IPS-18a (cell line): ENCODE data around the gene HEMGN.
A peak's percentile ranks its signal among the peaks of the same experiment; 100 is the strongest.

ENCODE experiments used
- H3K27ac ChIP-seq: one replicate; pipeline ENCODE4 v1.5.1; 2013; ENCODE audit warnings: low read length
- H3K27me3 ChIP-seq: one replicate; pipeline ENCODE4 v1.6.1; 2013; ENCODE audit warnings: mild to moderate bottlenecking, low read length; ENCODE audit not compliant: control insufficient read depth, insufficient read depth
- H3K36me3 ChIP-seq: one replicate; pipeline ENCODE4 v1.6.1; 2013; ENCODE audit warnings: low read depth, low read length; ENCODE audit not compliant: control insufficient read depth
- H3K4me1 ChIP-seq: one replicate; pipeline ENCODE4 v1.6.1; 2013; ENCODE audit warnings: low read depth, low read length; ENCODE audit not compliant: control insufficient read depth
- H3K4me3 ChIP-seq: one replicate; pipeline ENCODE4 v1.5.1; 2013; ENCODE audit warnings: low read length
- H3K9ac ChIP-seq: one replicate; pipeline ENCODE4 v1.6.1; 2013; ENCODE audit warnings: mild to moderate bottlenecking, low read length, moderate library complexity
- H3K9me3 ChIP-seq: one replicate; pipeline ENCODE4 v1.6.1; 2013; ENCODE audit warnings: low read depth, low read length; ENCODE audit not compliant: control insufficient read depth

HEMGN gene

DNA sequence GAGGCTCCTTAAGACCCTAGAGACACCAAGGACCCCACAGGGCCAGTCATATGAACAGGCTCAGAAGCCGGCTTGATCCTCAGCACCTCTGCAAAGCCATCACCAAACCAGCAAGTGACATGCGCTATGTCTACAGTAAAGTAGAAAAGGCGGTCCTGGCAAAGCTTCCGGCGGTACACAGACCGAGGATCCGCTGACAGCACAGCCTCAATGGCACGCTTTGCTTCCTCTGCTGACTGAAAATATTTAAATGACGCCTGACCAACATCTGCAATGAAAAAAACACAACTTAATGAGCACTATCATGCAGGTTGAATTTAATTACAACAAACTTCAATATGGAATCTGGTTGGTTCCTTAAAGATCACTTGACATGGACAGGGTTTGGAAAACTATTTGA lies 33.2 kb downstream of the HEMGN start:
- Histone ChIP-seq H3K4me3 (no peak overlapping the region), H3K9me3 (no peaks in the 10 kb centered on the region), H3K9ac (no peak overlapping the region), H3K27ac (no peak overlapping the region), H3K36me3 (no peaks in the 10 kb centered on the region), H3K4me1 (no peaks in the 10 kb centered on the region), H3K27me3 (no peaks in the 10 kb centered on the region)

DNA sequence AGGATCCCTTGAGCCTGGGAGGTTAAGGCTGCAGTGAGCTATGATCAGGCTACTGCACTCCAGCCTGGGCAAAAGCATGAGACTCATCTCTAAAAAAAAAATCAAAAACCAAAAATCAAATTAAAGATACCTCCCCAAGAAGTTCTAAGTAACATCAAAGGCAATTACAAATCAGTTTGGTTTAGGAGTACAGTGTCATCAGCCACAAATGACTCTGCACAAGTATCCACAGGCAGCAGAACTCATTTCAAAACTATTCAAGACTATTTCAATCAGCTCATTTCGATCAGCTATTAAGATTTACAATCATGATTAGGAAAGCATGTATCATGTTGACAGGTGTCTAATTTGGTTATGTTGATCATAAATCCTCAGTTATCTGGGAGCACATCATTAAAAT lies 34.8 kb downstream of the HEMGN start:
- no peak overlapping the region for H3K9ac ChIP-seq
- H3K4me3 ChIP-seq = no peak overlapping the region
- no peak overlapping the region for H3K27ac ChIP-seq
- no peaks in the 10 kb centered on the region for H3K27me3 ChIP-seq
- H3K4me1 ChIP-seq = no peaks in the 10 kb centered on the region
- H3K36me3 ChIP-seq = no peaks in the 10 kb centered on the region
- H3K9me3 ChIP-seq = no peaks in the 10 kb centered on the region

DNA sequence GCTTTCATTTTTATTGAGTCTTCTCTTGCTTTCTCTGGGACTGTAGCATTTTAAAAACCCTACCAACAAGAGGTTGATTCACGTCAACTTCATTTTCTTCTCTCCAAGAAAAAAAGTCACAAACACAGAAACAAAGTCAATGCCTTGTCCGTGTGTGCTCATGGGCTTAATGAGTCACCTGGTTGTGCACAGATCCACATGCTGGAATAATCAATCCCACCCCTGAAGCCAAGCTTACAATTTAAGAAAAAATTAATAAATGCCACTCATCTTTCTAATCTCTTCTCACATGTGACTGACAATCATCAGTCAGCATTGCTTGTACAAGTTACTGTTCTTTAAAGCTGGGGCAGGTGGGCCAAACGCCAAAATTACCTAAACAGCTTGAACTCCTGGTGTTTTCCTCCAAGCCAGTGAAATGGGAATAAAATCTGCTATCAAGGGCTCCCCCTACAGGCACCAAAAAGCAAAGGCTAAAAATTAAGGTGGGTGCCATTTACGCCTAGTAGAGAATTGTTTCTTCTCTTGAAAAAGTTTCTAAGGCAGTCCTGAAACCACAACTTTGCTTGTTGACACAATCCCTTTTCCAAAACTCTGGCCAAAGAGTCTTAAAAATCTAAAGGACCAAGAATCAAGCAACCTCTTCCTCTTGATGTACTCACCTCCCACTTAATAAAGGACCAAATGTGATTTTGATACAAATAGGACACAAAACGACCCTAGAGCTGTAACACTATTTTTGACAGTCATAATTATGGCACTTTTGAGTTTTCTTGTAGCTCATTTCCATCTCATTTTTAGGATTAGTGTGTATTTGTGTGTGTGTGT lies 37.0 kb downstream of the HEMGN start:
- H3K9ac ChIP-seq = no peak overlapping the region
- H3K36me3 ChIP-seq = no peaks in the 10 kb centered on the region
- no peaks in the 10 kb centered on the region for H3K9me3 ChIP-seq
- H3K4me3 ChIP-seq = no peak overlapping the region
- no peaks in the 10 kb centered on the region for H3K4me1 ChIP-seq
- no peak overlapping the region for H3K27ac ChIP-seq
- no peaks in the 10 kb centered on the region for H3K27me3 ChIP-seq

DNA sequence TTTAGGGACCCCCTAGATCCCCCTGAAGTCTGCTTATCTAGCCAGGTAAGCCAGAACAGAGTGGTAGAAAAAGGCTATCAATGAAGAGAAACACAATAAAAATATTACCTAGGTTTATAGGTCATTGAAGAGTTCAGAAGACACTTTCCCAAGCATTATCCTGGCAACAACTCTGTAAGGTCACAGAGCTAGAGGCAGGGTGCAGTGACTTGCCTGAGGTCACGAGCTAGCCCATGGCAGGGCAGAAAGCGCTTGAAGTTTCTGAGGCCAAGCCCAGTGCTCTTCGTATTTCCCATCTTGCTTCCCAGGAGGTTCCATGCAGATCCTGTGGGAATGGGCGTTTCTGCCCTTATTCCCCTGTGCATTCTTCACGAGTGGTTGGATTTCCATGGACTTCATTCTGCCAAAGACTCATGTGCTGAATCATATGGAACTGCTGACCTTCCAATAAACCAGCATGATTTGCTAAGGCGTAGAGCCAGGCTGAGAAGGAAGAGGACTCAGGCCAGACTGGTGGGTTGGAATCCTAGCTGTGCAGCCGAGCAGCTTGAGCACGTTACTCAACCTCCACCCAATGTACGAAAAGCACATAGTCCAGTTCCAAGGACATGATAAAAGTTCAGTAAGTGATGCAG lies 37.8 kb downstream of the HEMGN start:
- H3K4me3 ChIP-seq = no peak overlapping the region
- no peak overlapping the region for H3K9ac ChIP-seq
- no peaks in the 10 kb centered on the region for H3K36me3 ChIP-seq
- no peaks in the 10 kb centered on the region for H3K9me3 ChIP-seq
- H3K27ac ChIP-seq = no peak overlapping the region
- H3K4me1 ChIP-seq = no peaks in the 10 kb centered on the region
- H3K27me3 ChIP-seq = no peaks in the 10 kb centered on the region

DNA sequence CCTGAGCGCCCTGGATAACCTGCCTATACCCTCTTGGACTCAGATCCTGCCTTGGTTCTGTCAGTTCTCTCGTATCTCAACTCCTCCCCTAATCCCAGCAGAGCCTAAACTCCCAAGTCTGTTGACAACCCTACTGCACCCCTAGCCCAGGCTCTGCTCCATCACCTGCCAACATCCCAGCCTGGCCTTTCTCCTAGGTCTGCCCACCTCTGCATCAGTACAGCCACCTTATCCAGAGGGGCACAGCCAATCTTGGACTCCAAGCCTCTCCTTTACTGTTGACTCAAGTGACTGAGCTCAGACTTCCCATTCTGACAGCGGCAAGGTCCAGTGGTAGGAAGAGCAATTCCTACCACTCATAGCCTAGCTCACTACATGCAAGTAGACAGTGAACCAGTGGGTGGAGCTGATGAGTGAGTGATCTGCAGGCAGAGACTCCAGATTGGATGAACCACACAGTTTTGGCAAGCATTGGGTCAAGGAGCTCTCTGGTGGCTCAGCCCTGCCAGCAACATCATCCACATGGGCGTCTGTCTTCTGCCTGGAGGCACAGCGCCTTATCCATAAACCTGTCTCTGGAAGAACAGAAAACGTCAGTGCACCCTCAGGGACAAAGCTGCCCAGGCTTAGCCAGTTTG lies 42.2 kb downstream of the HEMGN start:
- no peak overlapping the region for H3K9ac ChIP-seq
- H3K4me3 ChIP-seq = no peak overlapping the region
- no peaks in the 10 kb centered on the region for H3K4me1 ChIP-seq
- no peaks in the 10 kb centered on the region for H3K9me3 ChIP-seq
- H3K27ac ChIP-seq = no peak overlapping the region
- H3K27me3 ChIP-seq = no peaks in the 10 kb centered on the region
- H3K36me3 ChIP-seq = no peaks in the 10 kb centered on the region

DNA sequence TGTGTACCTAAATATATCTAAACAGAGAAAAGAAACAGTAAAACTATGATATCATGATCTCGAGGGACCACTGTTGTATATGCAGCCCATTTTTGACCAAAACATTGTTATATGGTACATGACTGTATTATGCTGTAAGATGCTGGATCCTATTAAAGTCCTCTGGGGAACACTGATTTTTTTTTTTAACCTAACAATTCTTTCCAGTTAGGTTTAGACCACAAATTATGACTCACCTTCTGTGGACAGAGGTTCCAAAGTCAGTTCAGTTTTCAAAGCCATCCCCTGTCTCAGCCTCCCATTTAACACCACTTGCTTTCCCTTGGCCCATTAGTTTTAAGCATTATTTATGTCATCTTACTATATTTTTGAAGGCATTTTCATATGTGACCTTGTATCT lies 42.8 kb downstream of the HEMGN start:
- Histone ChIP-seq H3K9ac (no peak overlapping the region), H3K4me3 (no peak overlapping the region), H3K9me3 (no peaks in the 10 kb centered on the region), H3K4me1 (peaks cover 3% of the 10 kb centered on the region), H3K27ac (no peak overlapping the region), H3K36me3 (no peaks in the 10 kb centered on the region), H3K27me3 (no peaks in the 10 kb centered on the region)

DNA sequence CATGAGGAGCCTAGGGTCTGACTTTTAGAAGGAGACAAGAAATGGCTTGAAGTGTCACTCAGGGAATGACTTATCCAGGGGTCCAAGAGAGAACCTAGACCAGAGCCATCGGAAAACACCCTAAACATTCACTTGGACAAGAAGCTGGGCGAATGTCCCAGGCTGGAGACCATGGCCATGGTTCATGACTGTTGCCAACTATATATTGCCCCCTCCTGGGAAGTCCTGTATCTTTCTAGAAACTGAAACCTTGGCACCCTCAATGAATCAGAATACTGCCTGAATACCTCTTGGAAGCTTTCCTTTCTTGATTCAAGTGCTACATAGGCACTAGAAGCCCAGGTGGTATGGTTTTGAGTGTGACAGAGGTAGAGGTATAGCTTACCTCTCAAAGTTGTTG lies 45.6 kb downstream of the HEMGN start:
- no peak overlapping the region for H3K9ac ChIP-seq
- H3K9me3 ChIP-seq = no peaks in the 10 kb centered on the region
- H3K36me3 ChIP-seq = no peaks in the 10 kb centered on the region
- H3K27me3 ChIP-seq = no peaks in the 10 kb centered on the region
- peaks cover 11% of the 10 kb centered on the region for H3K4me1 ChIP-seq
- no peak overlapping the region for H3K4me3 ChIP-seq
- H3K27ac ChIP-seq = no peak overlapping the region

DNA sequence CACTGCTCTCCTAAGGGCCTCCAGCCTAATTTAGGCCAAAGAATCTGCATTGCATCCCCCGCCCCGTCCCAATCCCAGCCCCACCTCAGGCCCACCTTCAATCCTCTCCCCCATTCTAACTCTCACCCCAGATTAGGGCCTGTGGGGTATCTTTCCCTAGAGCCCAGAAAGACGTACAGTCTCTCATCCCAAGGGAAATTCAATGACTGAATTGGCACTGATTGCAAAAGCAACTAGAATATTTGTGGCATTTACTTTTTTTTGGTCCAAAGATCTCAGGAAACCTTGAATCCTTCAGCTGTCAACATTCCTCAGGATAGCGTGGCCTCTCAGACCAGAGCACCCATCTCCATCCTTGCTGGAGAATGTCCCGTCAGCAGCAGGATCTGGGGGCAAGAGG lies 46.2 kb downstream of the HEMGN start:
- Histone ChIP-seq H3K27ac (no peak overlapping the region), H3K36me3 (no peaks in the 10 kb centered on the region), H3K9me3 (no peaks in the 10 kb centered on the region), H3K4me3 (no peak overlapping the region), H3K9ac (no peak overlapping the region), H3K27me3 (no peaks in the 10 kb centered on the region), H3K4me1 (peaks cover 11% of the 10 kb centered on the region)

DNA sequence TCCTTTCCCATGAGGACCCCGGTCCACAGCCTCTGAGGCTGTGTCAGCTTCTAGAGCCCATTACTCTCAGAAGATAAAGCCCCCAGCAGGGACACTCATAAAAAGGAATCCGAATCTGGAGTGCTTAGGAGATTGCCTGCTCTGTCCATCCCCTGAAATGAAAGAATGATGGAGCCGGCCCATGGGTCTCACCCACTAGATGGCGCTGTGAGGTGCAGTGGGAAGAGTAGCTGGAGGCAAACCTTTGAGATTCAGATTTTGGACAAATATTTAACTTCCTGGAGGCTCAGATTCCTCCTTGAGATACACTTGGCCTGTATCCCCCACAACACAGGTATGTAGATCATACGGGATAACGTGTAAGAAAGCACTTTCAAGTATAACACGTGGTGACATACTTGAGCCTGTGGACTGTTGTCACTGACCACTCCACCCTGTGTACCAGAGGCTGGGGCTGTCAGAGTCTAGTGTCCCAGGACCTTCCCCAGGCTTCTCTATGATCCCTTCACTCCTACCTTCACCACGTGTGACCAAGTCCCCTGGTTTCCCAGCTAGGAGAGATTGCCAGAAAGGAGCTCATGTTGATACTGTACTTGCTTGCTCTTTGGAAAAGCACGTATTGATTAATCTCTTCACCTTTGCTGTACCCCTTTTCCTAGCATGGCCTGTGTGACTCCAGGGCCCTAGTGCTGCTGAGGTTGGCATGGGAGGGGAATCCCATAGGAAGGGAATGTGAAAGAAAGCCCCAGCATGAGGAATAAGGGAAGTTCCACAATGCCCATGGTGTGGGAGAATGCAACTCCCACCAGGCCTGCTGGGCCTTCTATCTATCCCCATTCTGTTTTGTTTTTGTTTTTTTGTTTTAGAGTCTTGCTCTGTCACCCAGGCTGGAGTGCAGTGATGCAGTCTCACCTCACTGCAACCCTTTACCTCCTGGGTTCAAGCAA lies 47.8 kb downstream of the HEMGN start:
- Histone ChIP-seq H3K27ac (no peak overlapping the region), H3K27me3 (no peaks in the 10 kb centered on the region), H3K4me3 (no peak overlapping the region), H3K4me1 (peaks cover 11% of the 10 kb centered on the region), H3K36me3 (no peaks in the 10 kb centered on the region), H3K9ac (peak overlapping the region; percentile 5), H3K9me3 (no peaks in the 10 kb centered on the region)

DNA sequence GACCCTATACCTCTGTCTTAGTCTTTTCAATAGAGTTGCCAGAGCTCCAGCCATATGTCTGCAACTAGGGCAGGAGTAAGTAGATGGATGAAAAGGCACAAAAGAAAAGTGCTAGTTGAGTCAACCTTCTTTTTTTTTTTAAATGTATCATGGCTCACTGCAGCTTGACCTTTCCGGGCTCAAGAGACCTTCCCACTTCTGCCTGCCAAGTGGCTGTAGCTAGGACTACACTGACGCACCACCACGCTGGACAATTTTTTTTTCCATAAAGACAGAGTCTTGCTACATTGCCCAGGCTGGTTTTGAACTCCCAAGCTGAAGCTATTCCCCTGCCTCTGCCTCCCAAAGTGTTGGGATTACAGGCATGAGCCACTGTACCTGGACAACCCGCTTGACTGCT lies 57.6 kb downstream of the HEMGN start:
- no peaks in the 10 kb centered on the region for H3K4me1 ChIP-seq
- no peaks in the 10 kb centered on the region for H3K9me3 ChIP-seq
- H3K36me3 ChIP-seq = no peaks in the 10 kb centered on the region
- no peak overlapping the region for H3K9ac ChIP-seq
- no peak overlapping the region for H3K27ac ChIP-seq
- no peaks in the 10 kb centered on the region for H3K27me3 ChIP-seq
- no peak overlapping the region for H3K4me3 ChIP-seq
